ENCODE results near the gene LHPP.

GRCh38 chr10:124652701-124653100, 191.1 kb downstream of the LHPP start:
- TF ChIP-seq EZH2phosphoT487 (IDR thresholded peaks at IDR 0.05; ENCODE audit: insufficient read depth, low read depth) (no peak), EZH2 (IDR thresholded peaks at IDR 0.05; ENCODE audit: insufficient read depth, poor library complexity, severe bottlenecking) (no peak)

Measured in GM23248 (cell line).